GM23338 (cell line): ENCODE results near the gene SLC35F2. TPM values are rescaled to one million over a fixed set of nuclear protein-coding genes. Genes with fewer than 3 reads are reported as not detected.

ENCODE experiments used
- ATAC-seq: fragments of 200-7000 bp; cut with Tn5 transposase; 3 replicates; pipeline ENCODE4 v1.9.1; 2020
- DNase-seq: peaks from one replicate; pipeline ENCODE4 v3.0.0-alpha.2; 2015; ENCODE audit warnings: low spot score
- H2AFZ ChIP-seq: fragments of 200-600 bp; sonication (generic); 2 replicates; pipeline ENCODE4 v1.8.0; 2016; ENCODE audit warnings: antibody characterized with exemption, mild to moderate bottlenecking, moderate library complexity
- H3F3A ChIP-seq: fragments of 200-600 bp; sonication (generic); replicated peaks from 2 replicates; pipeline ENCODE4 v1.8.0; 2017; ENCODE audit warnings: antibody characterized with exemption, mixed run types, low read depth
- H3K27ac ChIP-seq: fragments of 200-600 bp; sonication (generic); 2 replicates; pipeline ENCODE4 v1.6.1; 2016; ENCODE audit warnings: low read depth
- H3K27me3 ChIP-seq: fragments of 200-600 bp; sonication (generic); 2 replicates; pipeline ENCODE4 v1.8.0; 2016; ENCODE audit warnings: mild to moderate bottlenecking, mixed run types, moderate library complexity; ENCODE audit not compliant: insufficient read depth
- H3K36me3 ChIP-seq: fragments of 200-600 bp; sonication (generic); 2 replicates; pipeline ENCODE4 v1.8.0; 2016; ENCODE audit warnings: mild to moderate bottlenecking; ENCODE audit not compliant: insufficient read depth
- H3K4me1 ChIP-seq: fragments of 200-600 bp; sonication (generic); 2 replicates; pipeline ENCODE4 v1.8.0; 2016; ENCODE audit warnings: mild to moderate bottlenecking, moderate library complexity; ENCODE audit not compliant: insufficient read depth
- H3K4me2 ChIP-seq: fragments of 200-600 bp; sonication (generic); 2 replicates; pipeline ENCODE4 v1.7.1; 2017; ENCODE audit warnings: mixed run types
- H3K4me3 ChIP-seq: fragments of 200-600 bp; sonication (generic); 2 replicates; pipeline ENCODE4 v1.6.1; 2016; ENCODE audit warnings: mixed run types
- H3K79me2 ChIP-seq: fragments of 200-600 bp; sonication (generic); replicated peaks from 2 replicates; pipeline ENCODE4 v1.8.0; 2017; ENCODE audit warnings: mild to moderate bottlenecking; ENCODE audit not compliant: insufficient read depth
- H3K9me2 ChIP-seq: fragments of 200-600 bp; sonication (generic); 2 replicates; pipeline ENCODE4 v1.8.0; 2017; ENCODE audit not compliant: insufficient read depth
- H4K20me1 ChIP-seq: fragments of 200-600 bp; sonication (generic); replicated peaks from 2 replicates; pipeline ENCODE4 v1.8.0; 2017; ENCODE audit warnings: mild to moderate bottlenecking; ENCODE audit not compliant: insufficient read depth
- H3K27ac Mint-ChIP-seq: 2 replicates; pipeline ENCODE4 v1.8.0; 2020; ENCODE audit warnings: inconsistent platforms, mild to moderate bottlenecking, moderate library complexity, mixed read lengths
- H3K27me3 Mint-ChIP-seq: 3 replicates; pipeline ENCODE4 v1.8.0; 2022; ENCODE audit warnings: low read depth, mild to moderate bottlenecking, moderate library complexity, mixed read lengths, inconsistent platforms; ENCODE audit not compliant: insufficient read depth, poor library complexity
- H3K36me3 Mint-ChIP-seq: 3 replicates; pipeline ENCODE4 v1.8.0; 2021; ENCODE audit warnings: low read depth, mild to moderate bottlenecking, inconsistent platforms, moderate library complexity, mixed read lengths
- H3K4me1 Mint-ChIP-seq: 3 replicates; pipeline ENCODE4 v1.8.0; 2020; ENCODE audit warnings: mild to moderate bottlenecking, inconsistent platforms, mixed read lengths
- H3K4me3 Mint-ChIP-seq: 3 replicates; pipeline ENCODE4 v1.8.0; 2021; ENCODE audit warnings: moderate library complexity, mild to moderate bottlenecking, inconsistent platforms, mixed read lengths
- H3K9me3 Mint-ChIP-seq: 3 replicates; pipeline ENCODE4 v1.8.0; 2020; ENCODE audit warnings: moderate library complexity, mild to moderate bottlenecking, inconsistent platforms, mixed read lengths
- EZH2 ChIP-seq: fragments of 200-600 bp; sonication (generic); IDR thresholded peaks from one replicate; pipeline ENCODE4 v1.8.0; 2017; ENCODE audit warnings: antibody characterized with exemption, mild to moderate bottlenecking, low read depth; ENCODE audit not compliant: unreplicated experiment
- JUNB ChIP-seq: IDR thresholded peaks from one replicate; pipeline ENCODE4 v1.6.1; 2016; ENCODE audit warnings: antibody characterized with exemption; ENCODE audit not compliant: unreplicated experiment
- NANOG ChIP-seq: IDR thresholded peaks from 2 replicates; pipeline ENCODE4 v1.6.1; 2016; ENCODE audit warnings: antibody characterized with exemption, borderline replicate concordance
- STAT1 ChIP-seq: IDR thresholded peaks from one replicate; pipeline ENCODE4 v1.6.1; 2016; ENCODE audit warnings: antibody characterized with exemption; ENCODE audit not compliant: unreplicated experiment
- ZNF114 ChIP-seq: fragments of 250-450 bp; sonication (Bioruptor Pico); IDR thresholded peaks from 2 replicates; pipeline ENCODE4 v1.5.0; 2020; ENCODE audit warnings: mild to moderate bottlenecking, moderate library complexity
- ZNF331 ChIP-seq: fragments of 250-450 bp; sonication (Bioruptor Pico); IDR thresholded peaks from 2 replicates; pipeline ENCODE4 v1.5.0; 2020; ENCODE audit warnings: low read depth, mild to moderate bottlenecking, moderate library complexity
- polyA plus RNA-seq: library from polyadenylated mRNA; unstranded; fragments of >200 nt; fragmentation: Nextera tagmentation; extraction: Ambion mirVana; gene quantifications from 2 replicates; pipeline ENCODE4 v1.2.1, GENCODE V29; 2016
- total RNA-seq: library from RNA; depleted of rRNA; stranded (reverse); fragments of >200 nt; shearing (Covaris generic); gene quantifications from 2 replicates; pipeline ENCODE4 v1.2.3, GENCODE V29; 2014
- TF ChIP-seq, protein P1 (sequence below): IDR thresholded peaks from one replicate; pipeline ENCODE4 v1.6.1; 2018; ENCODE audit warnings: antibody characterized with exemption; ENCODE audit not compliant: unreplicated experiment
- TF ChIP-seq, protein P2 (sequence below): fragments of 250-450 bp; sonication (Bioruptor Pico); IDR thresholded peaks from 2 replicates; pipeline ENCODE4 v1.5.0; 2020; ENCODE audit warnings: mild to moderate bottlenecking, moderate library complexity
- TF ChIP-seq, protein P3 (sequence below): IDR thresholded peaks from 2 replicates; pipeline ENCODE4 v1.6.1; 2016; ENCODE audit warnings: antibody characterized with exemption

Gene SLC35F2
- total and polyA plus RNA-seq, 2 experiments from 2014 or later, result 25.2 to 32.5 TPM

DNA sequence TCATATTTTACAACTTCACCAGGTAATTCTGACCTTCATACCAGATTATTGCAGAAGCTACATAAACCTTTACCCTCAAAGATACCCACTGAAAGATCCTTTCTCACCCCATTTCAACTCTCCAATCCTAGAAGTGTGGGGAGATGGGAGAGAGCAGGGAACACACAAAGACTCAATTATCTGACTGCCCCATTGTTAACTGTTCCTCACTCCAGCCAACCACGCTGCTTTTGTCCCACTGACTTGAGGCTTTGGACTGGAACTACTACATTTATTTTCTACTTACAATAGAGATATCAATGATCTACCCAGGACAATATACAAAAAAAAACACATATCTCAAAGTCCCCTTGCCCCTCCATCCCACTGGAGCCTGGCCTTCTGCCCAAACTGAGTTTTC is 102.0 kb downstream of the SLC35F2 start:
- H3K4me3 ChIP-seq, result no peak overlapping the region
- H3K9me2 ChIP-seq, result 0 out of 2 replicates have a peak, but pooled peaks cover 7% of the 10 kb centered on the region
- H4K20me1 ChIP-seq, result no peaks in the 10 kb centered on the region
- H3K4me3 Mint-ChIP-seq, result no peak overlapping the region
- no peak overlapping the region for H3K4me2 ChIP-seq
- H3K27me3 ChIP-seq, result no peaks in the 10 kb centered on the region
- H3F3A ChIP-seq, result no peaks in the 10 kb centered on the region
- H3K36me3 ChIP-seq, result no peaks in the 10 kb centered on the region
- ATAC-seq (no peak), DNase-seq (no peak)
- H3K27ac ChIP-seq, result no peak overlapping the region
- no peaks in the 10 kb centered on the region for H3K79me2 ChIP-seq
- H3K36me3 Mint-ChIP-seq, result peaks cover 5% of the 10 kb centered on the region; the same call in 2 of the 3 replicates
- H3K4me1 Mint-ChIP-seq, result no peaks in the 10 kb centered on the region
- H3K4me1 ChIP-seq, result no peaks in the 10 kb centered on the region
- no peak overlapping the region for H3K27ac Mint-ChIP-seq
- TF ChIP-seq ZNF114 (CRISPR knock-in tag), result no peak
- TF ChIP-seq ZNF331, result no peak
- TF ChIP-seq, protein P1, sequence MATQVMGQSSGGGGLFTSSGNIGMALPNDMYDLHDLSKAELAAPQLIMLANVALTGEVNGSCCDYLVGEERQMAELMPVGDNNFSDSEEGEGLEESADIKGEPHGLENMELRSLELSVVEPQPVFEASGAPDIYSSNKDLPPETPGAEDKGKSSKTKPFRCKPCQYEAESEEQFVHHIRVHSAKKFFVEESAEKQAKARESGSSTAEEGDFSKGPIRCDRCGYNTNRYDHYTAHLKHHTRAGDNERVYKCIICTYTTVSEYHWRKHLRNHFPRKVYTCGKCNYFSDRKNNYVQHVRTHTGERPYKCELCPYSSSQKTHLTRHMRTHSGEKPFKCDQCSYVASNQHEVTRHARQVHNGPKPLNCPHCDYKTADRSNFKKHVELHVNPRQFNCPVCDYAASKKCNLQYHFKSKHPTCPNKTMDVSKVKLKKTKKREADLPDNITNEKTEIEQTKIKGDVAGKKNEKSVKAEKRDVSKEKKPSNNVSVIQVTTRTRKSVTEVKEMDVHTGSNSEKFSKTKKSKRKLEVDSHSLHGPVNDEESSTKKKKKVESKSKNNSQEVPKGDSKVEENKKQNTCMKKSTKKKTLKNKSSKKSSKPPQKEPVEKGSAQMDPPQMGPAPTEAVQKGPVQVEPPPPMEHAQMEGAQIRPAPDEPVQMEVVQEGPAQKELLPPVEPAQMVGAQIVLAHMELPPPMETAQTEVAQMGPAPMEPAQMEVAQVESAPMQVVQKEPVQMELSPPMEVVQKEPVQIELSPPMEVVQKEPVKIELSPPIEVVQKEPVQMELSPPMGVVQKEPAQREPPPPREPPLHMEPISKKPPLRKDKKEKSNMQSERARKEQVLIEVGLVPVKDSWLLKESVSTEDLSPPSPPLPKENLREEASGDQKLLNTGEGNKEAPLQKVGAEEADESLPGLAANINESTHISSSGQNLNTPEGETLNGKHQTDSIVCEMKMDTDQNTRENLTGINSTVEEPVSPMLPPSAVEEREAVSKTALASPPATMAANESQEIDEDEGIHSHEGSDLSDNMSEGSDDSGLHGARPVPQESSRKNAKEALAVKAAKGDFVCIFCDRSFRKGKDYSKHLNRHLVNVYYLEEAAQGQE, result no peak
- 0 out of 3 replicates have a peak, but pooled peaks cover 2% of the 10 kb centered on the region for H3K9me3 Mint-ChIP-seq
- peaks cover 2% of the 10 kb centered on the region for H3K27me3 Mint-ChIP-seq
- no peak overlapping the region for H2AFZ ChIP-seq

DNA sequence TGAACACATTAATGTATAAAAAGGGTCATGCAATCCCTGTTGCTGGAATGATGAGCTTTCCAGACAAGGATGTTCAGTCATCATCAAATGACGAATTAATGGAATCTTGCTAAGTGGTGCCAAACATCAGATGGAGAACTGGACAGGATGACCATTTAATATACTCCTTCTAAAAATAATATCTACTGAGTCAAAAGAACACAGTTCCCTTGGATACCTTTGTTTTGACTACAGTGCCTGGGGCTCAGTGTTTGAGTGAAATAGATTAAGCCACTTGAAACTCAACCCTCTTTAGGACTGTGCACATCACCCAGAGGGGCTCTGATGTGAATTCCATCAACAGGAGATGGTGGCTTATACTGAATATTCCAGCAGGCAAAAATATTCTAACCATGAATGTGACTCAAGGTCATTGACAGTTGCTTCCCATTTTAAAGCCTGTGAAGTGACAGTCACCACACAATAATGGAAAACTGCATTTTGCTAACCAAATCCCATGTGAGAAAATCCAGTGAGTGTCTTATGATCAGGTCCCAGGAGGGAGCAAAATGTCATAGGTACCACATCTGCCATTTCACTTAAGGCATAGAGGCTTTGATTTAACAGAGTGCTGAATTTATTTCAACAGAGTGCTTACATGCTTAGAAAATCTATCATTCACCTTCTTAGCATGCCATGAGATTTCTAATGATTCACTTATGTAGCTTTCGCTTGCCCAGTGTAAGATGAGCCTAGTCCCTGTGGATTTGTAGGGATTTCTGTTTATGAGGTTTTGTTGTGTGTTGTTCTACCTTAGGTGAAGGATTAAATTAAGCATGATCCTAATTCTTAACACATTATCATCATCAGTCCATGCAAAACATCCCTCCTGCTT is 105.4 kb downstream of the SLC35F2 start:
- H3K79me2 ChIP-seq, result no peaks in the 10 kb centered on the region
- H3F3A ChIP-seq, result no peaks in the 10 kb centered on the region
- no peaks in the 10 kb centered on the region for H4K20me1 ChIP-seq
- no peaks in the 10 kb centered on the region for H3K36me3 ChIP-seq
- H3K9me2 ChIP-seq, result no peaks in the 10 kb centered on the region
- H3K4me2 ChIP-seq, result no peak overlapping the region
- H3K4me1 ChIP-seq, result no peaks in the 10 kb centered on the region
- DNase-seq (no peak), ATAC-seq (no peak)
- no peak overlapping the region for H3K4me3 Mint-ChIP-seq
- no peaks in the 10 kb centered on the region for H3K4me1 Mint-ChIP-seq
- peaks cover 5% of the 10 kb centered on the region for H3K27me3 Mint-ChIP-seq
- H3K4me3 ChIP-seq, result no peak overlapping the region
- no peak overlapping the region for H2AFZ ChIP-seq
- no peaks in the 10 kb centered on the region for H3K36me3 Mint-ChIP-seq
- H3K9me3 Mint-ChIP-seq, result no peaks in the 10 kb centered on the region
- no peak overlapping the region for H3K27ac ChIP-seq
- H3K27ac Mint-ChIP-seq, result no peak overlapping the region
- H3K27me3 ChIP-seq, result no peaks in the 10 kb centered on the region
- TF ChIP-seq NANOG (no peak), ZNF114 (CRISPR knock-in tag) (no peak), STAT1 (no peak), EZH2 (no peak), JUNB (no peak)
- TF ChIP-seq, protein P2, sequence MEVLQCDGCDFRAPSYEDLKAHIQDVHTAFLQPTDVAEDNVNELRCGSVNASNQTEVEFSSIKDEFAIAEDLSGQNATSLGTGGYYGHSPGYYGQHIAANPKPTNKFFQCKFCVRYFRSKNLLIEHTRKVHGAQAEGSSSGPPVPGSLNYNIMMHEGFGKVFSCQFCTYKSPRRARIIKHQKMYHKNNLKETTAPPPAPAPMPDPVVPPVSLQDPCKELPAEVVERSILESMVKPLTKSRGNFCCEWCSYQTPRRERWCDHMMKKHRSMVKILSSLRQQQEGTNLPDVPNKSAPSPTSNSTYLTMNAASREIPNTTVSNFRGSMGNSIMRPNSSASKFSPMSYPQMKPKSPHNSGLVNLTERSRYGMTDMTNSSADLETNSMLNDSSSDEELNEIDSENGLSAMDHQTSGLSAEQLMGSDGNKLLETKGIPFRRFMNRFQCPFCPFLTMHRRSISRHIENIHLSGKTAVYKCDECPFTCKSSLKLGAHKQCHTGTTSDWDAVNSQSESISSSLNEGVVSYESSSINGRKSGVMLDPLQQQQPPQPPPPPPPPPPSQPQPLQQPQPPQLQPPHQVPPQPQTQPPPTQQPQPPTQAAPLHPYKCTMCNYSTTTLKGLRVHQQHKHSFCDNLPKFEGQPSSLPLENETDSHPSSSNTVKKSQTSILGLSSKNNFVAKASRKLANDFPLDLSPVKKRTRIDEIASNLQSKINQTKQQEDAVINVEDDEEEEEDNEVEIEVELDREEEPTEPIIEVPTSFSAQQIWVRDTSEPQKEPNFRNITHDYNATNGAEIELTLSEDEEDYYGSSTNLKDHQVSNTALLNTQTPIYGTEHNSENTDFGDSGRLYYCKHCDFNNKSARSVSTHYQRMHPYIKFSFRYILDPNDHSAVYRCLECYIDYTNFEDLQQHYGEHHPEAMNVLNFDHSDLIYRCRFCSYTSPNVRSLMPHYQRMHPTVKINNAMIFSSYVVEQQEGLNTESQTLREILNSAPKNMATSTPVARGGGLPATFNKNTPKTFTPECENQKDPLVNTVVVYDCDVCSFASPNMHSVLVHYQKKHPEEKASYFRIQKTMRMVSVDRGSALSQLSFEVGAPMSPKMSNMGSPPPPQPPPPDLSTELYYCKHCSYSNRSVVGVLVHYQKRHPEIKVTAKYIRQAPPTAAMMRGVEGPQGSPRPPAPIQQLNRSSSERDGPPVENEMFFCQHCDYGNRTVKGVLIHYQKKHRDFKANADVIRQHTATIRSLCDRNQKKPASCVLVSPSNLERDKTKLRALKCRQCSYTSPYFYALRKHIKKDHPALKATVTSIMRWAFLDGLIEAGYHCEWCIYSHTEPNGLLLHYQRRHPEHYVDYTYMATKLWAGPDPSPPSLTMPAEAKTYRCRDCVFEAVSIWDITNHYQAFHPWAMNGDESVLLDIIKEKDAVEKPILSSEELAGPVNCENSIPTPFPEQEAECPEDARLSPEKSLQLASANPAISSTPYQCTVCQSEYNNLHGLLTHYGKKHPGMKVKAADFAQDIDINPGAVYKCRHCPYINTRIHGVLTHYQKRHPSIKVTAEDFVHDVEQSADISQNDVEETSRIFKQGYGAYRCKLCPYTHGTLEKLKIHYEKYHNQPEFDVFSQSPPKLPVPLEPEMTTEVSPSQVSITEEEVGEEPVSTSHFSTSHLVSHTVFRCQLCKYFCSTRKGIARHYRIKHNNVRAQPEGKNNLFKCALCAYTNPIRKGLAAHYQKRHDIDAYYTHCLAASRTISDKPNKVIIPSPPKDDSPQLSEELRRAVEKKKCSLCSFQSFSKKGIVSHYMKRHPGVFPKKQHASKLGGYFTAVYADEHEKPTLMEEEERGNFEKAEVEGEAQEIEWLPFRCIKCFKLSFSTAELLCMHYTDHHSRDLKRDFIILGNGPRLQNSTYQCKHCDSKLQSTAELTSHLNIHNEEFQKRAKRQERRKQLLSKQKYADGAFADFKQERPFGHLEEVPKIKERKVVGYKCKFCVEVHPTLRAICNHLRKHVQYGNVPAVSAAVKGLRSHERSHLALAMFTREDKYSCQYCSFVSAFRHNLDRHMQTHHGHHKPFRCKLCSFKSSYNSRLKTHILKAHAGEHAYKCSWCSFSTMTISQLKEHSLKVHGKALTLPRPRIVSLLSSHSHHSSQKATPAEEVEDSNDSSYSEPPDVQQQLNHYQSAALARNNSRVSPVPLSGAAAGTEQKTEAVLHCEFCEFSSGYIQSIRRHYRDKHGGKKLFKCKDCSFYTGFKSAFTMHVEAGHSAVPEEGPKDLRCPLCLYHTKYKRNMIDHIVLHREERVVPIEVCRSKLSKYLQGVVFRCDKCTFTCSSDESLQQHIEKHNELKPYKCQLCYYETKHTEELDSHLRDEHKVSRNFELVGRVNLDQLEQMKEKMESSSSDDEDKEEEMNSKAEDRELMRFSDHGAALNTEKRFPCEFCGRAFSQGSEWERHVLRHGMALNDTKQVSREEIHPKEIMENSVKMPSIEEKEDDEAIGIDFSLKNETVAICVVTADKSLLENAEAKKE (CRISPR knock-in tag), result no peak
- TF ChIP-seq, protein P3, sequence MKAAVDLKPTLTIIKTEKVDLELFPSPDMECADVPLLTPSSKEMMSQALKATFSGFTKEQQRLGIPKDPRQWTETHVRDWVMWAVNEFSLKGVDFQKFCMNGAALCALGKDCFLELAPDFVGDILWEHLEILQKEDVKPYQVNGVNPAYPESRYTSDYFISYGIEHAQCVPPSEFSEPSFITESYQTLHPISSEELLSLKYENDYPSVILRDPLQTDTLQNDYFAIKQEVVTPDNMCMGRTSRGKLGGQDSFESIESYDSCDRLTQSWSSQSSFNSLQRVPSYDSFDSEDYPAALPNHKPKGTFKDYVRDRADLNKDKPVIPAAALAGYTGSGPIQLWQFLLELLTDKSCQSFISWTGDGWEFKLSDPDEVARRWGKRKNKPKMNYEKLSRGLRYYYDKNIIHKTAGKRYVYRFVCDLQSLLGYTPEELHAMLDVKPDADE, result no peak
